Liver (tissue), 3 donors: ENCODE data around the gene GRIK2.

Experiments
- CTCF ChIP-seq: fragments of 150-350 bp; IDR thresholded peaks from 2 replicates; pipeline ENCODE4 v1.5.1; 2017; ENCODE audit warnings: improper control_type of control experiment, low read depth, low read length; ENCODE audit not compliant: missing input control
- EGR1 ChIP-seq, 2 donors: IDR thresholded peaks; 2 replicates each; pipeline ENCODE4 v1.6.1; 2016 to 2018; ENCODE audit warnings: antibody characterized with exemption in 2 of 2, low read depth in 2 of 2
- FOXA1 ChIP-seq: IDR thresholded peaks from 2 replicates; pipeline ENCODE4 v1.6.1; 2016; ENCODE audit warnings: antibody characterized with exemption
- GABPA ChIP-seq, 2 donors: IDR thresholded peaks in 1 of 2; conservative IDR thresholded peaks in 1 of 2; 2 replicates each; pipeline ENCODE4 v1.6.1; 2016; ENCODE audit warnings: antibody characterized with exemption in 2 of 2, mild to moderate bottlenecking in 1 of 2, moderate library complexity in 1 of 2
- HNF4A ChIP-seq, 2 donors: conservative IDR thresholded peaks; 2 replicates each; pipeline ENCODE4 v1.6.1; 2016; ENCODE audit warnings: antibody characterized with exemption in 2 of 2, mild to moderate bottlenecking in 2 of 2
- JUND ChIP-seq, 2 donors: IDR thresholded peaks; 2 replicates each; pipeline ENCODE4 v1.6.1; 2016; ENCODE audit warnings: antibody characterized with exemption in 2 of 2
- MAX ChIP-seq: IDR thresholded peaks from 2 replicates; pipeline ENCODE4 v1.6.1; 2016; ENCODE audit warnings: antibody characterized with exemption
- RAD21 ChIP-seq, 2 donors: IDR thresholded peaks; 2 replicates each; pipeline ENCODE4 v1.6.1; 2016; ENCODE audit warnings: antibody characterized with exemption in 2 of 2, mild to moderate bottlenecking in 2 of 2
- REST ChIP-seq: IDR thresholded peaks from 2 replicates; pipeline ENCODE4 v1.6.1; 2016; ENCODE audit warnings: antibody characterized with exemption, mild to moderate bottlenecking
- SP1 ChIP-seq: IDR thresholded peaks from 2 replicates; pipeline ENCODE4 v1.6.1; 2018; ENCODE audit warnings: antibody characterized with exemption, mild to moderate bottlenecking
- TAF1 ChIP-seq: conservative IDR thresholded peaks from 2 replicates; pipeline ENCODE4 v1.6.1; 2016; ENCODE audit warnings: antibody characterized with exemption, mild to moderate bottlenecking
- YY1 ChIP-seq: IDR thresholded peaks from 2 replicates; pipeline ENCODE4 v1.6.1; 2016; ENCODE audit warnings: antibody characterized with exemption, mild to moderate bottlenecking
- ZBTB33 ChIP-seq: IDR thresholded peaks from 2 replicates; pipeline ENCODE4 v1.6.1; 2016; ENCODE audit warnings: antibody characterized with exemption
- donor health status: healthy.
- donor health status: healthy.

- TF ChIP-seq CTCF = no peak
- TF ChIP-seq GABPA (IDR thresholded peaks at IDR 0.05 in 1 of 2, conservative IDR thresholded peaks at IDR 0.05 in 1 of 2) = no peak
- TF ChIP-seq ZBTB33 = no peak
- TF ChIP-seq REST = no peak
- no peak for TF ChIP-seq TAF1
- no peak for TF ChIP-seq HNF4A (conservative IDR thresholded peaks at IDR 0.05)
- TF ChIP-seq RAD21 (IDR thresholded peaks at IDR 0.05) = no peak
- no peak for TF ChIP-seq EGR1 (IDR thresholded peaks at IDR 0.05; ENCODE audit: low read depth in 2 of 2)
- TF ChIP-seq JUND (IDR thresholded peaks at IDR 0.05) = no peak
- no peak for TF ChIP-seq MAX
- TF ChIP-seq YY1 = no peak
- no peak for TF ChIP-seq FOXA1
- TF ChIP-seq SP1 = no peak
These were observed 192.0 kb downstream of the GRIK2 start for GRCh38 chr6:101585501-101585900.
